ENCODE results near the gene SLC12A4. TPM values are rescaled to one million over a fixed set of nuclear protein-coding genes. Genes with fewer than 3 reads are reported as not detected.

Gene SLC12A4
- total and polyA plus RNA-seq, 2 of the 13 experiments (the other 11 are each of a cell fraction or from before 2014, with no cell fraction given): 65.1 to 84.3 TPM

GRCh38 chr16:67968400-67969253, at the start of gene SLC12A4 (continued):
- TF ChIP-seq JUN (CRISPR knock-in tag; IDR thresholded peaks at IDR 0.05) (peak; percentile 99), KDM5A (IDR thresholded peaks at IDR 0.05; ENCODE audit: borderline replicate concordance, low read length) (no peak), ZFY (CRISPR knock-in tag; IDR thresholded peaks at IDR 0.05) (peak; percentile 87), ZNF501 (CRISPR knock-in tag; IDR thresholded peaks at IDR 0.05) (peak; percentile 92), ELF4 (CRISPR knock-in tag; IDR thresholded peaks at IDR 0.05; ENCODE audit: borderline replicate concordance) (no peak), BRCA1 (CRISPR knock-in tag; IDR thresholded peaks at IDR 0.05) (no peak; the same call in 1 of the 2 replicates), RFX3 (CRISPR knock-in tag; IDR thresholded peaks at IDR 0.05) (no peak), ATF5 (CRISPR knock-in tag; IDR thresholded peaks at IDR 0.05; ENCODE audit: low read depth) (no peak), HNF4A (CRISPR knock-in tag; IDR thresholded peaks at IDR 0.05) (peak; percentile 17; the same call in 1 of the 2 replicates), CCAR2 (optimal IDR thresholded peaks at IDR 0.05; ENCODE audit: low read depth, low read length) (no peak), MBNL3 (CRISPR knock-in tag; conservative IDR thresholded peaks at IDR 0.05) (no peak), ZBTB25 (CRISPR knock-in tag; IDR thresholded peaks at IDR 0.05) (no peak; the same call in 1 of the 2 replicates), IKZF1 (IDR thresholded peaks at IDR 0.05) (no peak), FOXO4 (CRISPR knock-in tag; conservative IDR thresholded peaks at IDR 0.05) (no peak), REXO4 (CRISPR knock-in tag; IDR thresholded peaks at IDR 0.05; ENCODE audit: borderline replicate concordance) (no peak), CBX2 (IDR thresholded peaks at IDR 0.05; ENCODE audit: low read depth, low read length) (no peak), CBX2 (CRISPR knock-in tag; IDR thresholded peaks at IDR 0.05; ENCODE audit: low read depth) (0 out of 2 replicates have a peak, but pooled peaks have one; percentile 64), NFATC3 (CRISPR knock-in tag; IDR thresholded peaks at IDR 0.05) (no peak), NCOA1 (CRISPR knock-in tag; IDR thresholded peaks at IDR 0.05) (no peak), ZBTB34 (CRISPR knock-in tag; IDR thresholded peaks at IDR 0.05) (no peak), ZNF317 (CRISPR knock-in tag; IDR thresholded peaks at IDR 0.05) (peak; percentile 67; the same call in 1 of the 2 replicates), ZGPAT (CRISPR knock-in tag; IDR thresholded peaks at IDR 0.05) (peak; percentile 95), STAG1 (CRISPR knock-in tag; IDR thresholded peaks at IDR 0.05) (no peak), MTF2 (CRISPR knock-in tag; IDR thresholded peaks at IDR 0.05; ENCODE audit: borderline replicate concordance) (no peak), TRIM24 (CRISPR knock-in tag; IDR thresholded peaks at IDR 0.05) (peak; percentile 43; the same call in 1 of the 2 replicates), ADNP (CRISPR knock-in tag; IDR thresholded peaks at IDR 0.05) (peak; percentile 94)
